Fibroblast of villous mesenchyme (primary cell): ENCODE data around the gene TSEN15. TPM values are rescaled to one million over a fixed set of nuclear protein-coding genes. Genes with fewer than 3 reads are reported as not detected.
"Not testable (repeated sequence)": the region's sequence is repeated elsewhere in the genome, so short reads cannot be mapped to it uniquely, and the experiment has no call there.

ENCODE experiments used
- DNase-seq: peaks from one replicate; pipeline ENCODE4 v3.0.0-alpha.2; 2010; ENCODE audit warnings: low read depth
- H3K4me3 ChIP-seq: 2 replicates; pipeline ENCODE4 v1.5.1; 2011; ENCODE audit warnings: low read depth, mild to moderate bottlenecking, low read length
- CTCF ChIP-seq: IDR thresholded peaks from 2 replicates; pipeline ENCODE4 v1.5.1; 2012; ENCODE audit warnings: low read depth, mild to moderate bottlenecking, low read length; ENCODE audit not compliant: insufficient read depth
- total RNA-seq: library from RNA; depleted of rRNA; stranded (reverse); fragments of >200 nt; gene quantifications from 2 replicates; pipeline ENCODE4 v1.2.3, GENCODE V29; 2012

The TSEN15 gene
- total RNA-seq, 1 donor = 53.5 TPM

DNA sequence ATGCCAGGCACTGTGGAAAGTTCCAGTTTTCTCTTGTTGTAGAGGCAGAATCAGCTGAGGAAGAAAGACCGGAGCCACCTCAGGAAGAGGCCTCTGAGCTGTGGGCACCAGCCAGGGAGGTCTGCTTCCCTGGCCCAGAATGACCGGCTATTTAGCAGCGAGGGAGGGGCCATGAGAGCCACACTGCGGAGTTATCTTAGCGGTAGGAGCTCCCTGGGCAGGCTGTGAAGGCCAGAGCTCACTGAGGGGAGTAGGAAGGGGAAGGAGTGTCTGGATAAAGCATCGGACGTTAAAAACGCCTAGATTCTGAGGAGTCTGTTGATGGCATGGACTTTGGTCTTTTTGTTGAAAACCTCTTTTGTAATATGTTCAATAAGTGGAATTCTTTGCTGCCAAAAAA, 36.5 kb downstream of the TSEN15 start:
- TF ChIP-seq CTCF = no peak
- no peak overlapping the region for H3K4me3 ChIP-seq
- no peak for DNase-seq

GRCh38 chr1:184093071-184093470, 41.5 kb downstream of the TSEN15 start:
- no peak overlapping the region for H3K4me3 ChIP-seq
- no peak for DNase-seq
- TF ChIP-seq CTCF = no peak

DNA sequence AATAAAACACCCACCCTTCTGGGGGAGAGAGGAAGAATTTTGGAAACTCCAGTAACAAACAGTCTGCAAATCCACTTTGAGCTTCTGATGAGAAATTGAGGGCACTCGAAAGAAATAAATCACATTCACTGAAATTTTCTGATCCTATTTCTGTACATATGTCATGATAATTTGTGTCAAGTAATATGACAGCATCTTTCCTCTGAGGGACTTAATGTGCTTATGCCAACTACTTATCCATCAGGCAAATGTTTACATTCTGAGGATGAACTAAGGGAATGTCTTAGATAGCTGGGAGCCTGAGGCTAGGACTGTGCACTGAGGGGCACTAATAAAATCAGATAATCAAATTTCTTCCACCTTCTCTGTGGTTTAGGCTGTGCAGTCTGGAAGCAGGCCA, 44.5 kb downstream of the TSEN15 start:
- DNase-seq = no peak
- no peak for TF ChIP-seq CTCF
- no peak overlapping the region for H3K4me3 ChIP-seq

DNA sequence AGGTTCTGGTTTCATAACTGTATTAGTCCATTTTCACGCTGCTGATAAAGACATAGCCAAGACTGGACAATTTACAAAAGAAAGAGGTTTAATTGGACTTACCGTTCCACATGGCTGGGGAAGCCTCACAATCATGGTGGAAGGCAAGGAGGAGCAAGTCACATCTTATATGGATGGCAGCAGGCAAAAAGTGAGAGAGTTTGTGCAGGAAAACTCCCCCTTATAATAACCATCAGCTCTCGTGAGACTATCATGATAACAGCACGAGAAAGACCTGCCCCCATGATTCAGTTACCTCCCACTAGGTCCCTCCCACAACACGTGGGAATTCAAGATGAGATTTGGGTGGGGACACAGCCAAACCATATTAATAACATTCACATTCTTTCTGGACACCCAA, 45.0 kb downstream of the TSEN15 start:
- not testable (repeated sequence) for DNase-seq, H3K4me3 ChIP-seq

DNA sequence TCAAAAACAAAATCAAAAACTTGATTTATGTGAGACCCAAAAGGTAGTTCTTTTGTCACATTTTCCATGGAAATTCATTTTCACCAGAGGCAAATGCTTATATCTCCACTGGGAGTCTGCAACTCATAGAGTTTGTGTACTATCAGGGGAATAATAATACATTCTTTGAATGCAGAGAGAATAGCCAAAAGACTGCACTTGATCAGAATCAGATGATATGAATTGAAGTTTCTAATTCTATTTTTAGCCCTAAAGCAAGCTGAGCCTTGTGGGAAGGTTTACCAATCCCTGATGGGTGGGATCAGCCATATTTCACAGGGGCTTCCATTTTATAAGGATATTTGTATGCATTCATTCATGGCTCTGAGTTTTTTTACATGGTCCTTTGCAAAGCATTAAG, 49.6 kb downstream of the TSEN15 start:
- DNase-seq = no peak
- H3K4me3 ChIP-seq = no peak overlapping the region
- no peak for TF ChIP-seq CTCF

DNA sequence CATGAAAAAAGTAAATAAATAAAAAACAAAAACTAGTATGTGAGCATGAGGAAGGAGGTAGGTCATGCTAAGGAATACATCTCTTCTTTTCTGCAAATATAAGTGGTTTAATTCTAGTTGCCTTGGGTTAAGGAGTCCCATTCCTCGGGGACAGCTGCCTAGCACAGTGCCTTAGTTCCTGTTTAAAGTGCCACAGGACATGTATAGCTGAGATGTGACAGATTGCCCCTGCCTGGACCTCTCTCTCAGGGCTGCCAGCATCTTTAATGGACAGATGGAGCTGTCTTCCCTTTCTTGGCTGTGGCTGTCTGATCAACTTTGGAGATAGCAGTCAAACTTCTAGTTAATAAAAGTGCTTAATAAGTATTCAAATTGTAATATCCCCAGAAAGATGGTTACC, 50.0 kb downstream of the TSEN15 start:
- TF ChIP-seq CTCF = no peak
- H3K4me3 ChIP-seq = no peak overlapping the region
- DNase-seq = no peak

GRCh38 chr1:184110272-184111204, 59.0 kb downstream of the TSEN15 start:
- H3K4me3 ChIP-seq = no peak overlapping the region
- TF ChIP-seq CTCF = no peak
- DNase-seq = no peak
